ENCODE measurements around the gene COG3. TPM values are rescaled to one million over a fixed set of nuclear protein-coding genes. Genes with fewer than 3 reads are reported as not detected.

COG3 gene
- total RNA-seq, 1 donor from 2014 or later, result 23.8 TPM

DNA sequence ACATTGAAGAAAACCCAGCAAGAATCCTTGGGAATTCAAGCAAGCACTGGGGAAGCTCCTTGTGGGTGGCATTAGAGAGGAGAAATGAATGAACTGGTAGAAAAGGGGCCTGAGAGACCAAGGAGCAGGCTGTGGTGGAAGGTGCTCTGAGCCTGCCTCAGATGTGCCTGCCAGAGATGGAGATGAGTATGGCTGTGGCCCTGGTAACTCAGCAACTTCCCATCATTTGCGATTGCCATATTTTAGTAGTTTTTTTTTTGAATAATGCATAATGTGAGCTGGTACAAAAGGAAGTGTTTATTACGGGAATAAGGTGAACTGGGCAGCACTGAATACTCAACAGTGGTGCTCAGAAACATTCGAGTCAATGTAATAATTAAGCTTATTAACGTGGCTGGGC is 111.7 kb downstream of the COG3 start:
- Mint-ChIP-seq H3K4me1 (ENCODE audit: low read depth) (no peaks in the 10 kb centered on the region), H3K36me3 (ENCODE audit: low read depth) (no peaks in the 10 kb centered on the region), H3K27ac (ENCODE audit: unreplicated experiment) (no peak overlapping the region), H3K27me3 (ENCODE audit: low read depth) (peaks cover 44% of the 10 kb centered on the region), H3K9me3 (ENCODE audit: low read depth) (no peaks in the 10 kb centered on the region), H3K4me3 (ENCODE audit: unreplicated experiment) (no peak overlapping the region)
- no peak for DNase-seq (ENCODE audit: low spot score)
- TF ChIP-seq, protein P1, sequence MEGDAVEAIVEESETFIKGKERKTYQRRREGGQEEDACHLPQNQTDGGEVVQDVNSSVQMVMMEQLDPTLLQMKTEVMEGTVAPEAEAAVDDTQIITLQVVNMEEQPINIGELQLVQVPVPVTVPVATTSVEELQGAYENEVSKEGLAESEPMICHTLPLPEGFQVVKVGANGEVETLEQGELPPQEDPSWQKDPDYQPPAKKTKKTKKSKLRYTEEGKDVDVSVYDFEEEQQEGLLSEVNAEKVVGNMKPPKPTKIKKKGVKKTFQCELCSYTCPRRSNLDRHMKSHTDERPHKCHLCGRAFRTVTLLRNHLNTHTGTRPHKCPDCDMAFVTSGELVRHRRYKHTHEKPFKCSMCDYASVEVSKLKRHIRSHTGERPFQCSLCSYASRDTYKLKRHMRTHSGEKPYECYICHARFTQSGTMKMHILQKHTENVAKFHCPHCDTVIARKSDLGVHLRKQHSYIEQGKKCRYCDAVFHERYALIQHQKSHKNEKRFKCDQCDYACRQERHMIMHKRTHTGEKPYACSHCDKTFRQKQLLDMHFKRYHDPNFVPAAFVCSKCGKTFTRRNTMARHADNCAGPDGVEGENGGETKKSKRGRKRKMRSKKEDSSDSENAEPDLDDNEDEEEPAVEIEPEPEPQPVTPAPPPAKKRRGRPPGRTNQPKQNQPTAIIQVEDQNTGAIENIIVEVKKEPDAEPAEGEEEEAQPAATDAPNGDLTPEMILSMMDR (IDR thresholded peaks at IDR 0.05), result no peak

DNA sequence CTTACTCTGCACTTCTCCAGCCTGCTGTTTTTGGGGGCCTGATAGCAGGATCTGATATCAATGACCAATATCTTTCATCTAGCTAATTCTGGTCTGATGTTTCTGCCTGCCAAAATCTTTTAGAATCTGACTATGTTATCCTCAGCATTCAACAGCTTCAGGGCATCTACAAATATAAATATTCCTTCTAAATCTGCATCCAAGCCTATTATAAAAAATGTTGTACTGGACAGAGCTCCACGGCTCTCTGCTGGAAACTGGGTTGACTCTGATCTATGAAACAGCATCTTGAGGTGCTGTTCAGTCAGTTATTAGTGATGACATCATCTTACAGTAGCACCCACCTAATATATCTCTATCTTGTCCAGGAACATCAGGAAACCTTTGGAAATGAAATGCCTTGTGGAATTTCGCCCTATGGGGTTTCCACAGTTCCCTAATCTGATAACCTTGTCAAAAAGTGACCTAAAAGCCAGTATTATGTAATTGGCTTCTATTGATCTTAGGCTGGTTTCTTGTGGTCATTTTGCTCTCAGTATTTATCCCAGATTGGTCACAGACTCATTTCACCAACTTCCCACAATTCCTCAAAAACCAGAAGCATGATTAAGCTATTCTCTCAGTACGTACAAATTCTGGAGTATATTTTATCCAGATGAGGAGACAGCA is 117.8 kb downstream of the COG3 start:
- Mint-ChIP-seq H3K36me3 (ENCODE audit: low read depth) (no peaks in the 10 kb centered on the region), H3K4me1 (ENCODE audit: low read depth) (no peaks in the 10 kb centered on the region), H3K27me3 (ENCODE audit: low read depth) (peaks cover 61% of the 10 kb centered on the region), H3K4me3 (ENCODE audit: unreplicated experiment) (no peak overlapping the region), H3K27ac (ENCODE audit: unreplicated experiment) (no peak overlapping the region), H3K9me3 (ENCODE audit: low read depth) (no peaks in the 10 kb centered on the region)
- DNase-seq (ENCODE audit: low spot score), result no peak
- TF ChIP-seq, protein P1 (IDR thresholded peaks at IDR 0.05), result no peak

DNA sequence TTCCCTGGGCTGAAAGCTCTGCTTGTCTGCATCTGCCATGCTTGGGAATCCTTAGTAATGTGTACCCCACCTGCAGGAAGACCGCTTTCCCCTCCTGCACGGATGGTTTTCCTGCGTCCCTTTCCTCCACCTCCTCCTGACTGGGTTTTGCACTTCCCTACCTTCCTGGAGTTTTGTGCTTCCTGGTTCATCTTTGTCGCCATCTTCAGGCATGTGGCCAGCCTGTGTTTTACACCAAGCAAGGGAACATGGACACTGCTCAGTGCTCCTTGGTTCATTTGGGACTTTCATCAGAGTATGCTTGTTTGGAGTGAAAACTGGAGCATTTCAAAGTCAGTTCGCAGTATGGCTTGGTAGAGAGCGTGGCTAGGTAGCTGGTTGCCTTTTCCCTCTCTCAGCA is 120.1 kb downstream of the COG3 start:
- no peak overlapping the region for H3K4me3 Mint-ChIP-seq (ENCODE audit: unreplicated experiment)
- H3K27me3 Mint-ChIP-seq (ENCODE audit: low read depth), result peaks cover 46% of the 10 kb centered on the region
- no peaks in the 10 kb centered on the region for H3K36me3 Mint-ChIP-seq (ENCODE audit: low read depth)

More for the DNA sequence above, 120.1 kb downstream of the COG3 start:
- H3K4me1 Mint-ChIP-seq (ENCODE audit: low read depth), result no peaks in the 10 kb centered on the region
- DNase-seq (ENCODE audit: low spot score), result no peak
- TF ChIP-seq, protein P1 (IDR thresholded peaks at IDR 0.05), result peak; percentile 48
- no peaks in the 10 kb centered on the region for H3K9me3 Mint-ChIP-seq (ENCODE audit: low read depth)
- no peak overlapping the region for H3K27ac Mint-ChIP-seq (ENCODE audit: unreplicated experiment)

Other genes starting within 250 kb of the COG3 start
- gene TPT1, start 123.8 kb upstream of the COG3 start, total RNA-seq, result 2,987 to 3,118 TPM (median 2,990 TPM) in 3 replicates
- 11.6 to 15.0 TPM (median 13.4 TPM) in 3 replicates for gene SLC25A30, start 46.6 kb upstream of the COG3 start, total RNA-seq
- gene ERICH6B, start 150.8 kb downstream of the COG3 start, total RNA-seq, result not detected in 3 replicates
- gene CBY2, start 237.4 kb downstream of the COG3 start, total RNA-seq, result not detected in 3 replicates